Activated CD8-positive, alpha-beta memory T cell treated with anti-CD3 and anti-CD28 coated beads, Interleukin-2, amount 50 U/mL, for 4 hours (primary cell): ENCODE data around the gene PCSK7.

ENCODE experiments used
- DNase-seq: peaks from one replicate; pipeline ENCODE4 v3.0.0-alpha.2; 2020

The PCSK7 gene

GRCh38 chr11:117230999-117231841 lies 653 bp downstream of the PCSK7 start:
- DNase-seq = no peak

GRCh38 chr11:117230286-117230961 lies 1.4 kb downstream of the PCSK7 start:
- peak; percentile 44 for DNase-seq

- DNase-seq = no peak
These were observed 2.0 kb downstream of the PCSK7 start for GRCh38 chr11:117229931-117230285.

- DNase-seq = no peak
These were observed 2.5 kb downstream of the PCSK7 start for GRCh38 chr11:117229411-117229810.

- no peak for DNase-seq
These were observed 3.8 kb downstream of the PCSK7 start for GRCh38 chr11:117228091-117228490.

- no peak for DNase-seq
These were observed 5.2 kb downstream of the PCSK7 start for GRCh38 chr11:117226388-117227385.

- no peak for DNase-seq
These were observed 6.2 kb downstream of the PCSK7 start for GRCh38 chr11:117225553-117226170.

GRCh38 chr11:117223741-117224689 lies 7.9 kb downstream of the PCSK7 start:
- DNase-seq = no peak

GRCh38 chr11:117222991-117223740 lies 8.7 kb downstream of the PCSK7 start:
- DNase-seq = no peak

GRCh38 chr11:117221775-117222517 lies 9.9 kb downstream of the PCSK7 start:
- no peak for DNase-seq

- no peak for DNase-seq
These were observed 10.7 kb downstream of the PCSK7 start for GRCh38 chr11:117220999-117221774.

- no peak for DNase-seq
These were observed 11.3 kb downstream of the PCSK7 start for GRCh38 chr11:117220568-117220967.

GRCh38 chr11:117219995-117220394 lies 11.9 kb downstream of the PCSK7 start:
- DNase-seq = no peak

GRCh38 chr11:117219455-117219854 lies 12.4 kb downstream of the PCSK7 start:
- no peak for DNase-seq

- DNase-seq = no peak
These were observed 12.9 kb downstream of the PCSK7 start for GRCh38 chr11:117219001-117219400.

- DNase-seq = no peak
These were observed 13.5 kb downstream of the PCSK7 start for GRCh38 chr11:117218133-117218915.

- no peak for DNase-seq
These were observed 14.5 kb downstream of the PCSK7 start for GRCh38 chr11:117217141-117218084.
